ENCODE results near the gene PTCH1.

PTCH1 gene

DNA sequence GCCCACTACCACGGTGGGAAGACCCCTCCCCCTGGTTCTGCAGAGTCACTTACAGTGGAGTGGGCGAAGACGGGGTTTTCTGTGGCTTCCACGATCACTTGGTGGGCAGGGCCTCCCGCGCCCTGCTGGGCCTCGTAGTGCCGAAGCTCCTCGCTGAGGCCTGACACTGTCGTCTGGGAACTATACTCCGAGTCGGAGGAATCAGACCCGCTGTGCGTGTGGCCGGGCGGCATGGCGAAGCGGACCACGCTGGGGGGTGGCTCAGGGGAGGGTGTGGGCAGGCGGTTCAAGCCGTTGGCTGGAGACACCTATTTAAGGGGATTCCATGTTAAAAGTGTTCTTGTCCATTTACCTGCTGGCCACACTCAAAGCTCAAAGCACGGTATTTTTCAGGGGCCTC is 67.8 kb downstream of the PTCH1 start:
- H3K27me3 ChIP-seq (ENCODE audit: insufficient read depth, low read length), result no peaks in the 10 kb centered on the region
- H3K36me3 ChIP-seq (ENCODE audit: insufficient read depth, low read length), result peaks cover 86% of the 10 kb centered on the region
- 89% methylated on average over 22 of the region's 22 CpGs for WGBS
- H3K9me3 ChIP-seq (ENCODE audit: insufficient read depth, low read depth, low read length), result no peaks in the 10 kb centered on the region
- peaks cover 40% of the 10 kb centered on the region for H3K4me1 ChIP-seq (ENCODE audit: insufficient read depth, low read length)
- no peak overlapping the region for H3K4me3 ChIP-seq (ENCODE audit: low read length)
- H3K27ac ChIP-seq (ENCODE audit: low read depth, low read length), result no peak overlapping the region
- H3K9ac ChIP-seq (ENCODE audit: low read depth, low read length), result no peak overlapping the region

DNA sequence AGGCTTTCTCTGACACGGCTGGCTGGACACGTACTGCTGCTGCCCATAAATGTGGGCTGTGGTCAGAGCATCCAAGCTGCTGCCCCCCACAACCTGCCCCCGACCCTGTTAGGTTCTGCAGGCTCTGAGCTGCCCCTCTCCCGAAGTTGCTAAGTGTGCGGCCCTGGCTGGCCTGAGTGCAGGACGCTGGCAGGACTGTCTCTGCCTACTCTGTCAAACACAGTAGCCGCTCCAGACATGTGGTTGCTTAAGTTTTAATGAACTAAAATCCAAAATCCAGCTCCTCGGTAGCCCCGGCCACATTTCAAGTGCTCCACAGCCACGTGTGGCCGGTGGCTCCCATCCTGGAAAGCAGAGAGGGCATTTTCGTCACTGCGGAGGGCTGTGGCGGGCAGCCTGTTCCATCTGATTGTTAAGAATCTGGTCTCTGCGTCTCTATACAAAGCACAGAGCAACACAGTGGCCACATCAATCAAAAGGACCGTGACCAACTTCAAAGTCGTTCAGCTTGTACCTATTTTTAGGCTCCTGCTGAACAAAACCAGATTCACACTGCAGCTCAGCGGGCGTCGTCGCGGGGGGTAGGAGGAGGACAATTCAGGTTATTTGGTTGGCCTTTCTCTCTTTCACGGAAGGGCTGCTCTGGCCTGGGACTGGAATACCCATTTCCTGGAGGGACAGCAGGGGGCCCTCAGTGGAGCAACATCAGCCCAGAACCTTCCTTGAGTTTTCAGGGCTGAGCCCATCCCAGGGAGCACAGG is 68.9 kb downstream of the PTCH1 start:
- Histone ChIP-seq H3K4me1 (ENCODE audit: insufficient read depth, low read length) (peaks cover 40% of the 10 kb centered on the region), H3K27ac (ENCODE audit: low read depth, low read length) (peak overlapping the region; percentile 67; the same call in 1 of the 2 replicates), H3K4me3 (ENCODE audit: low read length) (no peak overlapping the region; the same call in 1 of the 2 replicates), H3K9me3 (ENCODE audit: insufficient read depth, low read depth, low read length) (no peaks in the 10 kb centered on the region), H3K27me3 (ENCODE audit: insufficient read depth, low read length) (no peaks in the 10 kb centered on the region), H3K36me3 (ENCODE audit: insufficient read depth, low read length) (peaks cover 76% of the 10 kb centered on the region), H3K9ac (ENCODE audit: low read depth, low read length) (0 out of 2 replicates have a peak overlapping the region, but pooled peaks have one; percentile 18)
- WGBS, result 41% methylated on average over 23 of the region's 23 CpGs

DNA sequence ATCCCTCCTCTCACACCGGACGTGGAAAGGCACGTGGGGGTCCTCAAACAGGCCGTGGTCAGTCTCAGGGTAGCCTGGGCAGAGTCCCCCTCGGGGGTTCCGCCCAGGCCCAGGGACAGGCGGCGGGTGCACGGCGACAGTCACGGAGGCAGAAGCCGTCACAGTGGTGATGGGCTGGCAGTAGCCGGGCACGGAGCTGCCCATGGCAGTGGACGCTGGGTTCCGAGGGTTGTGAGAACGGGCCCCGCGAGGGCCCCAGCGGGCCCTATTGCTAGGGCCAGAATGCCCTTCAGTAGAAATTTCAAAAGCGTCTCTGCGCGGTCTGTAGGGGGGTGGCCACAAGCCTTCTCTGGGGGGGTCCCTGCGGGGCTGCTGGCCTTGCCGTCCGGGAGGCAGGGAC is 69.8 kb downstream of the PTCH1 start:
- no peak overlapping the region for H3K9ac ChIP-seq (ENCODE audit: low read depth, low read length)
- 96% methylated on average over 26 of the region's 26 CpGs for whole genome bisulfite sequencing
- H3K4me1 ChIP-seq (ENCODE audit: insufficient read depth, low read length), result peaks cover 40% of the 10 kb centered on the region
- no peaks in the 10 kb centered on the region for H3K9me3 ChIP-seq (ENCODE audit: insufficient read depth, low read depth, low read length)
- H3K27ac ChIP-seq (ENCODE audit: low read depth, low read length), result no peak overlapping the region
- no peak overlapping the region for H3K4me3 ChIP-seq (ENCODE audit: low read length)
- H3K36me3 ChIP-seq (ENCODE audit: insufficient read depth, low read length), result peaks cover 70% of the 10 kb centered on the region
- H3K27me3 ChIP-seq (ENCODE audit: insufficient read depth, low read length), result no peaks in the 10 kb centered on the region

DNA sequence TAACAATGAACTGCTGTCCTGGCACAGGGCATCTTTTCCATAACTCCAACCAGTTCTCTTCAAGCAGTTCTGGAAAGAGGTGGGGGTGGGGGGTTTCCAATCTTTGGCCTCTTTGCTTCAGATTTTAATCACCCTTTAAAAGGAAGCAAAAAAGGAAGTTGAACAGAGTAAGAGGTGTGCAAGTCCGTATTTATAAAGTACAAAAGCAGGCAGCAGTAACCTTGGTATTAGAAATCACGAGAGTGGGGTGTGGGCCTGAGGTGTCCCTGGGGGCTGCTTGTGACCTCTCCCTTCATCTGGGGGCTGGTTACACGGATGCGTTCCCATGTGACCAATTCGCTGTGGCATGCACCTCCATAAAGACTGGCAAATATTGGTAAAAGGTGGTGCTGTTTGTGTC is 70.5 kb downstream of the PTCH1 start:
- Histone ChIP-seq H3K27me3 (ENCODE audit: insufficient read depth, low read length) (no peaks in the 10 kb centered on the region), H3K9me3 (ENCODE audit: insufficient read depth, low read depth, low read length) (no peaks in the 10 kb centered on the region), H3K4me1 (ENCODE audit: insufficient read depth, low read length) (peaks cover 35% of the 10 kb centered on the region), H3K4me3 (ENCODE audit: low read length) (no peak overlapping the region), H3K27ac (ENCODE audit: low read depth, low read length) (no peak overlapping the region), H3K9ac (ENCODE audit: low read depth, low read length) (no peak overlapping the region), H3K36me3 (ENCODE audit: insufficient read depth, low read length) (peaks cover 62% of the 10 kb centered on the region)
- WGBS, result 95% methylated on average over 5 of the region's 5 CpGs

DNA sequence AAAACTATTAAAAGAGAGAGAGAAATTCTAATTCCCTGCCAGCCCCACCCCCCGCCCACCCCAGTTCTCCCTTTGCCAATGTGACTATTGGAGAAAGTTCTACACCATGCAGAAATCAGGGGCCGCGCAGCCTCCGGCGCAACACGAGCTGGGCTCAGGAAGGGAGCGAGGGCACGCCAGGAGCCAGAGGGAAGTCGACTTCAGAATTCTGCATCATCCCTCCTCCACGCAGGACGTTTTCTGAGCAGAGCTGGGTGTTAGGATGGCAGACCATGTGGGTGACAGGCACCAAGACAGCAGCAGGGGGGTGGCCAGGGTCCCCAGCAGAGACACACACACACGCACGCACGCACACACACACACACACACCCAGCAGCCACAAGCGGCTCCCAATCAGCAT is 72.6 kb downstream of the PTCH1 start:
- Histone ChIP-seq H3K9ac (ENCODE audit: low read depth, low read length) (no peak overlapping the region), H3K9me3 (ENCODE audit: insufficient read depth, low read depth, low read length) (no peaks in the 10 kb centered on the region), H3K4me1 (ENCODE audit: insufficient read depth, low read length) (peaks cover 17% of the 10 kb centered on the region), H3K4me3 (ENCODE audit: low read length) (no peak overlapping the region), H3K36me3 (ENCODE audit: insufficient read depth, low read length) (peaks cover 51% of the 10 kb centered on the region), H3K27me3 (ENCODE audit: insufficient read depth, low read length) (no peaks in the 10 kb centered on the region), H3K27ac (ENCODE audit: low read depth, low read length) (no peak overlapping the region)
- 96% methylated on average over 11 of the region's 15 CpGs for WGBS

DNA sequence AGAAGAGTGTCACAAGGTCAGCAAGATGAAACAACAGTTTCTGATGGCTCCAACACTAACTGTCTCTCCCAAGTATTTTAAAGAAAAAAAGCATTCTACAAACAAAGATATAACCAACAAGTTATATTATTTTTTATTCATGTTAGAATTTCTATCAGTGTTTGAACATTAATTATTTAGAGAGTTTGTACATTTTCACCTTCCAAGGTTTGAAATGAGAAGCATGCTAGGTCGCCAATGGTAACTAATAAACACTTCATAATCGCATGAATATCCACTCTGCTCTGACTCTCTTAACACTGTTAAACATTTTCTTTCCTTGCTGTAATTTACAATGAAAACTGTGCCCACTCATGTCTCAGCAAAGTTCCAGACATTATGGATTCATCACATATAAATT is 73.5 kb downstream of the PTCH1 start:
- 96% methylated on average over 2 of the region's 2 CpGs for WGBS
- Histone ChIP-seq H3K9ac (ENCODE audit: low read depth, low read length) (no peak overlapping the region), H3K27ac (ENCODE audit: low read depth, low read length) (no peak overlapping the region), H3K27me3 (ENCODE audit: insufficient read depth, low read length) (no peaks in the 10 kb centered on the region), H3K9me3 (ENCODE audit: insufficient read depth, low read depth, low read length) (no peaks in the 10 kb centered on the region), H3K4me3 (ENCODE audit: low read length) (no peak overlapping the region), H3K4me1 (ENCODE audit: insufficient read depth, low read length) (peaks cover 11% of the 10 kb centered on the region), H3K36me3 (ENCODE audit: insufficient read depth, low read length) (peaks cover 42% of the 10 kb centered on the region)

DNA sequence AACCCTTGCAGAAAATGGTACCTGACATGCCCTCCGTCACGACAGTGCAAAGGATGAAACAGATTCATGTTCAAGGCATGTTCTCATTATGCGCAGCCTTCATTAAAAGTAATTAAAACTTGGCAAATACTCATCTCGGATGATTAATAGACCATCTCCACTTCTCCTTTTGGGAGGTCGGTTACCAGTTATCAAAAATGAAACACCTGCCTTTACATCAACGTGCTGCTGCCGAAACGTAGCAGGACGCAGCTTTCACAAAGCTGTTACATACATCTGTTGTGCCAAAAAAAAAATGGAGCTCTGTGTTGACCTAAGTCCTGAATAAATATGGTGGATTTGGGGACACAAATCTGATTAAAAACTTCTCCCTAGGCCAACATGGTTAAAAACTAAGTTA is 75.7 kb downstream of the PTCH1 start:
- no peak overlapping the region for H3K27ac ChIP-seq (ENCODE audit: low read depth, low read length)
- H3K4me1 ChIP-seq (ENCODE audit: insufficient read depth, low read length), result no peaks in the 10 kb centered on the region; the same call in 1 of the 2 replicates
- H3K36me3 ChIP-seq (ENCODE audit: insufficient read depth, low read length), result peaks cover 22% of the 10 kb centered on the region
- no peak overlapping the region for H3K9ac ChIP-seq (ENCODE audit: low read depth, low read length)
- no peaks in the 10 kb centered on the region for H3K9me3 ChIP-seq (ENCODE audit: insufficient read depth, low read depth, low read length)
- 96% methylated on average over 9 of the region's 9 CpGs for WGBS
- H3K27me3 ChIP-seq (ENCODE audit: insufficient read depth, low read length), result no peaks in the 10 kb centered on the region
- H3K4me3 ChIP-seq (ENCODE audit: low read length), result no peak overlapping the region

DNA sequence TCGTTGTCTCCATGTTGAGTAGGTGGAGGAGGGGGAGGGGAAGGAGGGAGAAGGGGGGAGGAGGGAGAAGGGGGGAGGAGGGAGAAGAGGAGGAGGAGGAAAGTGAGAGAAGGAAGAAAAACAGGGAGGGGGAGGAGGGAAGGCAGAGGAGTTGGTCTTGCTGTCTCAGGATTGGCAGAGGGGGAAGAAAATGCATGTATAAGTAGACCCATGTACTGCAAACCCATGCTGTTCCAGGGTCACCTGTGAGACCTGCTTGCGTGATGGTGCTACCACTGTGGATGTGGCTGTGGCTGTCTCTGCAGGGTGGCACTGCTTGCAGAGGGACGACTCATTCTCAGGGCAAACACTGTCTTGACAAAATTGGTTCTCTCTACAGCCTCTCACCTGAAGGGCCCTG is 76.3 kb downstream of the PTCH1 start:
- 72% methylated on average over 3 of the region's 3 CpGs for WGBS
- H3K9me3 ChIP-seq (ENCODE audit: insufficient read depth, low read depth, low read length), result no peaks in the 10 kb centered on the region
- no peak overlapping the region for H3K4me3 ChIP-seq (ENCODE audit: low read length)

DNA sequence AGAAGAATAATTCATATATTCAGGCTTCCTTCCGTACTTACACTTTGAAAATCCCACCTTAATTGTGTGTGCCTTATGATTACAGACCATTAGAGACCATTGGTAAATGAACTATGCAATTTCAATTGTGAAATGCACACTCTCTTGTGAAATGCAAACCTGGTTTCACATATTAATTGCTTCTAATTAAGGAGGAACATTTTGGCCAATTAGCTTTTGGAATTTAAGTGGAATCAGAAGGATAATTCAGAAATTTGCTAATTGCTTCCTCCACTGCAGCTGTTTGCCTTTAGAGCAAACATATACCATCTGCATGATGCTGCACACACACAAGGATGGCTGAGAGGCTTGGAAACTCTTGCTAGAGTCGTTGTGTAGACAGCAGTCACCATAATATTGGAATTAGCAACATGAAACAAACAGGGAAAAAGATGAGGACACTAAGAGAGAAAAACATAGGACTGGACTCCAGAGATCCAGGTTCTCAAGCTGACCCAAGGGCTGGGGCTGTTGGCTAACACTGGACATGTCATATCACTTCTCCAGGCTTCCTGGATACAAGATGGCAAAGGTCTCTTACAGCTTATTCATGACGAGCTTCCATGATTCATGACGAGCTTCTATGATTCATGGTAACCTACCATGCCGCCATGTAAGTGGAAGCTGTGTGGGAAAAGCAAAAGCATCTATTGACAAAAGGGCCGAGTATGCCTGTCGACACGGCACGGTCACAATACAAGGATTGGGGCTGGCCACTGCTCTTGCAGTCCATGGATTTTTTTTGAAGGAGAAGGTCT is 78.0 kb downstream of the PTCH1 start:
- WGBS, result 93% methylated on average over 9 of the region's 9 CpGs
- H3K27ac ChIP-seq (ENCODE audit: low read depth, low read length), result no peak overlapping the region
- no peaks in the 10 kb centered on the region; the same call in none of the 2 replicates for H3K4me1 ChIP-seq (ENCODE audit: insufficient read depth, low read length)
- H3K9ac ChIP-seq (ENCODE audit: low read depth, low read length), result no peak overlapping the region
- no peaks in the 10 kb centered on the region for H3K27me3 ChIP-seq (ENCODE audit: insufficient read depth, low read length)
- H3K9me3 ChIP-seq (ENCODE audit: insufficient read depth, low read depth, low read length), result no peaks in the 10 kb centered on the region
- H3K36me3 ChIP-seq (ENCODE audit: insufficient read depth, low read length), result peaks cover 3% of the 10 kb centered on the region; the same call in 1 of the 2 replicates
- H3K4me3 ChIP-seq (ENCODE audit: low read length), result no peak overlapping the region

More for the DNA sequence above, 76.3 kb downstream of the PTCH1 start:
- Histone ChIP-seq H3K9ac (ENCODE audit: low read depth, low read length) (no peak overlapping the region), H3K27ac (ENCODE audit: low read depth, low read length) (no peak overlapping the region), H3K4me1 (ENCODE audit: insufficient read depth, low read length) (no peaks in the 10 kb centered on the region; the same call in 1 of the 2 replicates), H3K36me3 (ENCODE audit: insufficient read depth, low read length) (peaks cover 16% of the 10 kb centered on the region), H3K27me3 (ENCODE audit: insufficient read depth, low read length) (no peaks in the 10 kb centered on the region)

DNA sequence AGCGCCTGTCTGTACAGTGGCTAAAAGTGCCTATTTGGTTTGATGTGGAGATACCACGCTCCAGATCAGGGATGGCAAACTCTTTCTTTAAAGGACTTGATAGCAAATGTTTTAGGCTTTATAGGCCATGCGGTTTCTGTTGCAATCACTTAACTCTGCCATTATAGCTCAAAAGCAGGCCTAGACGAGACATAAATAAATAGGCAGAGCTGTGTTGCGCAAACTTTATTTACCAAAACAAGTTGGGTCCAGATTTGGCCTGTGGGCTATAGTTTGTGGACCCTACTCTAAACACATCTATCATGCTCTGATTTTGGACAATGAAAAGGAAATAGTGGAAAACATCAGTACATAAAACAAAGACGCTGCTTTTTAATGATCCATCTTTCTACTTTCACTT is 79.2 kb downstream of the PTCH1 start:
- no peaks in the 10 kb centered on the region; the same call in none of the 2 replicates for H3K4me1 ChIP-seq (ENCODE audit: insufficient read depth, low read length)
- H3K36me3 ChIP-seq (ENCODE audit: insufficient read depth, low read length), result peaks cover 1% of the 10 kb centered on the region; the same call in 1 of the 2 replicates
- H3K4me3 ChIP-seq (ENCODE audit: low read length), result no peak overlapping the region
- H3K27ac ChIP-seq (ENCODE audit: low read depth, low read length), result no peak overlapping the region
- 95% methylated on average over 6 of the region's 6 CpGs for WGBS
- H3K27me3 ChIP-seq (ENCODE audit: insufficient read depth, low read length), result no peaks in the 10 kb centered on the region
- no peaks in the 10 kb centered on the region for H3K9me3 ChIP-seq (ENCODE audit: insufficient read depth, low read depth, low read length)
- H3K9ac ChIP-seq (ENCODE audit: low read depth, low read length), result no peak overlapping the region

DNA sequence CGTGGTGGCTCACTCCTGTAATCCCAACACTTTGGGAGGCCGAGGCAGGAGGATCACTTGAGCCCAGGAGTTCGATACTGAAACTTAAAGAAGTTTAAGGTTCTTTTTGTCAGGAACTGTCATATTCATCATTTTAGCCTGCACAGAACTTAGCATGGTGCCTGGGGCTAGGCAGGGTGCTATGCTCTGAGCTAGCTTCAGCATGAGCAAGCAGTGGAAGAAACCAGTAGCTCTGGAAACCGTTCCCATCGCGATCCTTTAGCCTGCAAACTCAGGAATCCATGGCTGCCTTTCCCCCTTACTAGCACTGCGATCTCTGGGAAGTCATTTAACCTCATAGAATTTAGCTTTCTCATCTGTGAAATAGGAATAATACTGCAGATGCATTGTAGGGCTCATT is 80.4 kb downstream of the PTCH1 start:
- WGBS, result 96% methylated on average over 7 of the region's 7 CpGs
- Histone ChIP-seq H3K9ac (ENCODE audit: low read depth, low read length) (no peak overlapping the region), H3K4me3 (ENCODE audit: low read length) (no peak overlapping the region), H3K4me1 (ENCODE audit: insufficient read depth, low read length) (no peaks in the 10 kb centered on the region; the same call in none of the 2 replicates), H3K36me3 (ENCODE audit: insufficient read depth, low read length) (no peaks in the 10 kb centered on the region), H3K9me3 (ENCODE audit: insufficient read depth, low read depth, low read length) (no peaks in the 10 kb centered on the region), H3K27ac (ENCODE audit: low read depth, low read length) (no peak overlapping the region), H3K27me3 (ENCODE audit: insufficient read depth, low read length) (no peaks in the 10 kb centered on the region)

All from HUES64 (cell line).